Thyroid gland (tissue), 4 donors: ENCODE data around the gene ABHD12. TPM values are rescaled to one million over a fixed set of nuclear protein-coding genes. Genes with fewer than 3 reads are reported as not detected.
A peak's percentile ranks its signal among the peaks of the same experiment; 100 is the strongest.
"Not testable (repeated sequence)": the region's sequence is repeated elsewhere in the genome, so short reads cannot be mapped to it uniquely, and the experiment has no call there.

Experiments
- DNase-seq, 2 donors: peaks; one replicate each; pipeline ENCODE4 v3.0.0-alpha.2; 2019
- H3K27ac ChIP-seq, 3 donors: fragments of 200-600 bp; sonication (generic); 1 replicate in 2 of 3; 2 replicates in 1 of 3; pipeline ENCODE4 v1.5.1; 2016 to 2019; ENCODE audit warnings: mild to moderate bottlenecking in 1 of 3, moderate library complexity in 1 of 3
- H3K27me3 ChIP-seq: fragments of 200-600 bp; sonication (generic); one replicate; pipeline ENCODE4 v1.5.1; 2019
- H3K36me3 ChIP-seq, 2 donors: fragments of 200-600 bp; sonication (generic); one replicate each; pipeline ENCODE4 v1.5.1; 2016 to 2019
- H3K4me1 ChIP-seq, 2 donors: fragments of 200-600 bp; sonication (generic); one replicate each; pipeline ENCODE4 v1.5.1; 2017 to 2019
- H3K4me3 ChIP-seq, 3 donors: fragments of 200-600 bp; sonication (generic); replicated peaks in 1 of 3; 1 replicate in 2 of 3; 2 replicates in 1 of 3; pipeline ENCODE4 v1.5.1; 2016; ENCODE audit warnings: mild to moderate bottlenecking in 1 of 3
- H3K9me3 ChIP-seq: fragments of 200-600 bp; sonication (generic); one replicate; pipeline ENCODE4 v1.5.1; 2017
- CTCF ChIP-seq, 6 experiments: fragments of 200-600 bp in 3 of 6; fragments of 450-650 bp in 3 of 6; sonication (generic) in 3 of 6; IDR thresholded peaks; one replicate each; pipeline ENCODE4 v1.5.1; 2016 to 2019; ENCODE audit warnings: antibody characterized with exemption in 6 of 6, mild to moderate bottlenecking in 2 of 6, inconsistent platforms in 1 of 6, moderate library complexity in 1 of 6
- POLR2A ChIP-seq, 2 donors: fragments of 450-650 bp; IDR thresholded peaks; one replicate each; pipeline ENCODE4 v1.6.1; 2017; ENCODE audit warnings: antibody characterized with exemption in 2 of 2, mild to moderate bottlenecking in 2 of 2, moderate library complexity in 1 of 2
- WGBS, 2 donors: methylation state at CpG; one replicate each; pipeline ENCODE4 v1.1.5; 2017; 5-methylcytosine and 5-hydroxymethylcytosine counted together
- intact Hi-C: fragments of 100-400 bp; cut with DNase I; formaldehyde crosslinking; loops from one replicate; pipeline ENCODE4 v1.15.1; 2023
- total RNA-seq, 4 donors: library from RNA; depleted of rRNA; stranded (reverse); fragments of >200 nt; gene quantifications; one replicate each; pipeline ENCODE4 v1.2.3, GENCODE V29; 2016

Gene ABHD12
- total RNA-seq, 4 donors from 2014 or later = 103 to 212 (median 179) TPM

- H3K4me1 ChIP-seq = peaks cover 29 to 32% of the 10 kb centered on the region in 2 donors
- no peaks in the 10 kb centered on the region for H3K9me3 ChIP-seq
- DNase-seq = peak; percentile 39 to 45
- H3K27me3 ChIP-seq = no peaks in the 10 kb centered on the region
- TF ChIP-seq CTCF (IDR thresholded peaks at IDR 0.05) (peak in 3 of 6 experiments; percentile 17 to 29 (median 24)), POLR2A (IDR thresholded peaks at IDR 0.05) (no peak)
- peak overlapping the region; percentile 36 to 63 (median 47) for H3K27ac ChIP-seq
- intact Hi-C loops = no loop called here
- no peak overlapping the region for H3K4me3 ChIP-seq
- WGBS, 2 donors = 87 to 90% methylated on average over 11 of the region's 11 CpGs
- no peaks in the 10 kb centered on the region for H3K36me3 ChIP-seq
Measured at GRCh38 chr20:25338112-25339023, 52.3 kb downstream of the ABHD12 start.

- Histone ChIP-seq H3K27me3 (no peaks in the 10 kb centered on the region), H3K9me3 (no peaks in the 10 kb centered on the region), H3K4me3 (no peak overlapping the region), H3K27ac (peak overlapping the region in 1 of 3 donors; percentile 21), H3K36me3 (no peaks in the 10 kb centered on the region), H3K4me1 (peaks cover 29 to 32% of the 10 kb centered on the region in 2 donors)
- intact Hi-C loops = no loop called here
- WGBS, 2 donors = 81 to 86% methylated on average over 17 of the region's 17 CpGs
- peak; percentile 20 to 24 for DNase-seq
- TF ChIP-seq CTCF (IDR thresholded peaks at IDR 0.05) (peak in 3 of 6 experiments; percentile 38 to 42 (median 42)), POLR2A (IDR thresholded peaks at IDR 0.05) (no peak)
Measured at GRCh38 chr20:25336561-25337422, 53.8 kb downstream of the ABHD12 start.

GRCh38 chr20:25334972-25335371, 55.7 kb downstream of the ABHD12 start:
- H3K36me3 ChIP-seq, intact Hi-C loops, H3K4me3 ChIP-seq, H3K9me3 ChIP-seq, H3K27ac ChIP-seq, DNase-seq, H3K27me3 ChIP-seq: not testable (repeated sequence)
- 100% methylated on average over 1 of the region's 1 CpG for WGBS, 2 donors
- H3K4me1 ChIP-seq = peaks cover 22 to 28% of the 10 kb centered on the region in 2 donors

GRCh38 chr20:25328954-25329498, 61.6 kb downstream of the ABHD12 start:
- no peaks in the 10 kb centered on the region for H3K9me3 ChIP-seq
- intact Hi-C loops = no loop called here
- H3K4me3 ChIP-seq = no peak overlapping the region
- no peaks in the 10 kb centered on the region for H3K36me3 ChIP-seq
- no peaks in the 10 kb centered on the region for H3K27me3 ChIP-seq
- DNase-seq = no peak
- TF ChIP-seq POLR2A (IDR thresholded peaks at IDR 0.05) = no peak
- no peak for TF ChIP-seq CTCF (IDR thresholded peaks at IDR 0.05)
- H3K4me1 ChIP-seq = peaks cover 22 to 36% of the 10 kb centered on the region in 2 donors
- peak overlapping the region in 2 of 3 donors; percentile 44 to 55 for H3K27ac ChIP-seq
- 92 to 95% methylated on average over 9 to 12 of the region's 12 CpGs for WGBS, 2 donors

- Histone ChIP-seq H3K27ac (peak overlapping the region; percentile 14 to 62 (median 55)), H3K4me3 (no peak overlapping the region)
Measured at GRCh38 chr20:25327521-25328235, 63.0 kb downstream of the ABHD12 start.

More at GRCh38 chr20:25327521-25328235, 63.0 kb downstream of the ABHD12 start:
- H3K4me1 ChIP-seq = peaks cover 22 to 38% of the 10 kb centered on the region in 2 donors
- H3K36me3 ChIP-seq = peaks cover 0 to 3% of the 10 kb centered on the region in 2 donors
- no peaks in the 10 kb centered on the region for H3K27me3 ChIP-seq
- peak; percentile 52 to 63 for DNase-seq
- intact Hi-C loops = no loop called here
- TF ChIP-seq POLR2A (IDR thresholded peaks at IDR 0.05) = no peak
- no peak for TF ChIP-seq CTCF (IDR thresholded peaks at IDR 0.05)
- 48 to 55% methylated on average over 7 of the region's 7 CpGs for WGBS, 2 donors
- no peaks in the 10 kb centered on the region for H3K9me3 ChIP-seq
